ENCODE measurements around the gene PTPN3.

The PTPN3 gene

DNA sequence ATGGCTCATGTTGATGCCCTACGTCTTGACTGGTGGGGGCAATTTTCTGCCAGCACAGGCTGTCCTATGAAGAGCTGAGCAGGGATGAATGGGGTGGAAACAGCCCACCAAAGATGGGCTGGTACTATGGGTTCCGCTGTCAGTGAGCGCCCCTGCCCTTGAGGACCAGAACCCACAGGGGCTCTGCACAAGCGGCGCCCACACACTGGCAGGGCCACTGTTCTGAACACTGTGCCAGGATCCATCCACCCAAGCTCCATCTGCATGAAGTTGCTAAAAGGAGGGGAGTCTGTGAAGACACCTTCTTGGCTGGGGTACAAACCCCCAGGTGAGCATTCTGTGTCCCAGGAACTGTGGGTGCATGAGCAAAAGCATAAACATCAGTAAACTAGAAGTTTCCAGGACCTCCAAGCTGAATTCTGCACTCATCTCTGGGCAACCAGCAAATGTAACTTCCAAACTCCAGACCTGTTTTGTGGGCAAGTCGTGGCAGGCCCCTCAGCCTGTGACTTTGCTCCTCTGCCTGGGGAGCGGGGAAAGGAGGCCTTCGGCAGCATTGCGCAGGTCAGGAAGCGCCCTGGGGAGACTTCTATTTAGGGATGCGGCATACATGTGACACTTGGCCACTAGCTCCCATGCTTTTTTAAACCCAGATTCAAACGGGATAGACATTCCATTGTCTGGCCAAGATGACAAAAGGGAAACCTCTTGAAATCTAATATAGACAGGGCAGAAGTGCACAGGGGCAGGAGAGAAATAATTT is 48.9 kb downstream of the PTPN3 start:
- FAIRE-seq, result no peak
- TF ChIP-seq POLR2AphosphoS5 (IDR thresholded peaks at IDR 0.05; ENCODE audit: low read depth, low read length) (no peak), POLR2A (IDR thresholded peaks at IDR 0.05; ENCODE audit: low read depth, low read length) (no peak), TAF1 (IDR thresholded peaks at IDR 0.05; ENCODE audit: borderline replicate concordance, low read depth, low read length) (no peak)

DNA sequence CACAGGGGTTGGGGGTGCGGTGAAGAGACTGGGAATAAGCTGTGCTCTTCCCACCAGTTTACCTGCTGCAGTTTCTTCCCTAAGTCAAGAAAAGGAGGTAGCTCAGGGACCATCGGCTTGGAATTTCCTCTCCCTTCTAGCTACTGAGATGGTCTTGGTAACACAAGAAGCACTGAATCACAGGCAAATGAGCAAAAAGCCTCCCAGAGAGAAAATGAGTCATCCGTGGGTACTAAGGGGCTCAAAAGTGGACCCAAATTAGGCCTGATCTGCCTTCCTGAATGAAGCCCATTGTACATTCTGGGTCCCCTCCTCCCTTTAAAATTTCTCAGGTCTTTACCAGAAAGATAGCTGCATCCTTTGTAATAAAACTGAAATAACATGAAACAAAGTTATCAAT is 49.9 kb downstream of the PTPN3 start:
- peak; percentile 61 for FAIRE-seq

More for the DNA sequence above, 48.9 kb downstream of the PTPN3 start:
- no peak for DNase-seq (ENCODE audit: insufficient read length)

DNA sequence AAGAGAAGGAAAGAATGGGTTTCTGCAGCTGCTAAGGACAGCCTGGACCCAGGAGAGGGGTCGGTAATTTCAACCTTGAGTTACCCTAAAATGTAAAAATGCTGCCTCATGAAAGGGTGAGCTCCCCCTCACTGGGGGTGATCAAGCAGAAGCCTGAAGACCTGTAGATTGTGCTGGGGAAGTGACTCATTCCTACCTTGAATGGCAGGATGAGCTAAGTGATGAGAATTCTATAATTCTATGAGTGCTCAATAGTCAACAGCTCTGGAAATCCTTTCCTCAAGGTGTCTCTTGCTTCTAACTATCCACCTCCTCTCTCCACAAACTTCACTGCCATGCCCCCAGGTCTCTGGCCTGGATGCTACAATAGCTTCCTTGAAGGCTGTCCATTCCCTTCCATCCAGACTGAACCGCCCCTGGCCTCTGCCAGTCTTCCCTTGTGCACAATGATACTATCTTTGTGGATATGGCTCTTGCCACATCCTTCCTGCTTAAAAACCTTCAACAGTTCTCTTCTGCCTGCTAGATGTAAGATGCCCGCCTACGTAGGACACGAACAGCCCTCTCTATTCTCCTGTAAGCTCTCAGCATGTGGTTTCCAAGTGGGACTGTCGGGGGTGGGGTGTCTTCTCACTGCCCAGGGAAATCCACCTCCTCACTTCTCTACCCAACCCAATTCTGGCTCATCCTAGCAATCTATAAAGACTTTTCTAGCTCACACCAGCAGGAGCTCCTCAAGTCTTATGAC is 50.6 kb downstream of the PTPN3 start:
- DNase-seq (ENCODE audit: insufficient read length) (no peak), FAIRE-seq (no peak)
- no peak for TF ChIP-seq TAF1 (IDR thresholded peaks at IDR 0.05; ENCODE audit: borderline replicate concordance, low read depth, low read length)
- TF ChIP-seq POLR2AphosphoS5 (IDR thresholded peaks at IDR 0.05; ENCODE audit: low read depth, low read length), result no peak
- TF ChIP-seq POLR2A (IDR thresholded peaks at IDR 0.05; ENCODE audit: low read depth, low read length), result no peak

More for the DNA sequence above, 49.9 kb downstream of the PTPN3 start:
- no peak for DNase-seq (ENCODE audit: insufficient read length)
- TF ChIP-seq POLR2A (IDR thresholded peaks at IDR 0.05; ENCODE audit: low read depth, low read length), result no peak
- no peak for TF ChIP-seq TAF1 (IDR thresholded peaks at IDR 0.05; ENCODE audit: borderline replicate concordance, low read depth, low read length)
- no peak for TF ChIP-seq POLR2AphosphoS5 (IDR thresholded peaks at IDR 0.05; ENCODE audit: low read depth, low read length)

DNA sequence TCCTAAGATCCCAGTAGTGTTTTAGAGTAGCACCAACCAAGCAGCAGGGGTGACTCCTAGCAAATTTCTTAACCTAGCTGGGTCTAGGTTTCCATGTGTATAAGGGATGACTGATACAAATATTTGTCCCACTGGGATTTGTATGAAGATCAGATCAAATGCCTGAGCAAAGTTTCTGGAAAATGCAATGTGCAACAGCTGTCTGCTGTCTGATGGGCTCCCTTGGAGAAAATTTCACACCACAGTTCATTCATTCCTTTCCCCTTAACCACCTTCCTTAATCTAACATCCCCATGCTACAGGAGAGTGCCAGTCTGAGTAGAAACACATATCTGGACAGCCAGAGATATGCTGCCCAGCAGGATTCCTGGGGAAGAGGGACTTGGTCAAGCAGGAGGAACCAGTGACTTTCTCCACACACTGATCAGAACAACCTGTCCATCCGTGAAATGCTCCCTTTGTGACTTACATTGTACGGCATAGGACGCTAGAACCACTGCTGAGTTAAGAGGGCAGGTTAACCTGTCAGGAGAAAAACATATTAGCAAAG is 53.3 kb downstream of the PTPN3 start:
- DNase-seq (ENCODE audit: insufficient read length) (no peak), FAIRE-seq (no peak)
- TF ChIP-seq POLR2A (IDR thresholded peaks at IDR 0.05; ENCODE audit: low read depth, low read length), result no peak
- no peak for TF ChIP-seq TAF1 (IDR thresholded peaks at IDR 0.05; ENCODE audit: borderline replicate concordance, low read depth, low read length)
- TF ChIP-seq POLR2AphosphoS5 (IDR thresholded peaks at IDR 0.05; ENCODE audit: low read depth, low read length), result no peak

DNA sequence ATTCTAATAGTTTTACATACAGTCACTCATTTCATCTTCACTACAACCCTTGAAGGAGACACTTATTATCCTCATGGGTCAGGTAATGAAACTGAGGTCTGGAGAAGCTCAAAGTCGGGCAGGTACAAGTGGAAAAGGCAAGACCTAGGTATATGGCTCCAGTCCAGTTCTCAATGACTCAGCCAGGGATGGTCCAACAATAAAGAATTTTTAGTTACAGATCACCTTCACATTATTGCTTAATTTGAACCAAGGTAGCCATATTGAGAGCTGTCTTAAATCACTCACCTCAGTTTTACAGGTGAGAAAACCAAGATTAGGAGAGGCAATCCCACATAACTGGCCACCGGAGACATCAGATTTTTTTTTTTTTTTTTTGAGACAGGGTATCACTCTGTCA is 55.4 kb downstream of the PTPN3 start:
- FAIRE-seq, result no peak
- TF ChIP-seq POLR2A (IDR thresholded peaks at IDR 0.05; ENCODE audit: low read depth, low read length), result no peak
- no peak for TF ChIP-seq POLR2AphosphoS5 (IDR thresholded peaks at IDR 0.05; ENCODE audit: low read depth, low read length)
- TF ChIP-seq TAF1 (IDR thresholded peaks at IDR 0.05; ENCODE audit: borderline replicate concordance, low read depth, low read length), result no peak
- DNase-seq (ENCODE audit: insufficient read length), result no peak

DNA sequence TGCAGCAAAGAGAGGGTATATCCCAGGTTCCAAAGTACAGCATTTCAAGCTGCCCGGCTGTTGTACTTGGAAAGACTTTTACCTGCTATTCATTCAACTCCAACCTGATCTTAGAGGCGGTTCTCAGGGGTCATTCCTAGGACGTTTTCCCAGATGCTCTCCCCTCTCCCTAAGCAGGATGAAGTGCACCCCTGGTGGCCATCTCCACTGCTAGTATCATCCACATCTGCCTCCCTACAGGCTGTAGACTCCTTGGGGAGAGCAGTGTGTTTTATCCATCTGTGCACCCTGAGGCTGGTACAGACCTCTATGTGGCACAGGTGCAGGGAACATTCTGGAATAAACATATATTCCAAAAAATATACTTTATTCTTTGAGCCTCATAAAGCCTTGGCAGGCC is 56.8 kb downstream of the PTPN3 start:
- FAIRE-seq (no peak), DNase-seq (ENCODE audit: insufficient read length) (no peak)
- TF ChIP-seq POLR2AphosphoS5 (IDR thresholded peaks at IDR 0.05; ENCODE audit: low read depth, low read length), result no peak
- TF ChIP-seq POLR2A (IDR thresholded peaks at IDR 0.05; ENCODE audit: low read depth, low read length), result no peak
- TF ChIP-seq TAF1 (IDR thresholded peaks at IDR 0.05; ENCODE audit: borderline replicate concordance, low read depth, low read length), result no peak

DNA sequence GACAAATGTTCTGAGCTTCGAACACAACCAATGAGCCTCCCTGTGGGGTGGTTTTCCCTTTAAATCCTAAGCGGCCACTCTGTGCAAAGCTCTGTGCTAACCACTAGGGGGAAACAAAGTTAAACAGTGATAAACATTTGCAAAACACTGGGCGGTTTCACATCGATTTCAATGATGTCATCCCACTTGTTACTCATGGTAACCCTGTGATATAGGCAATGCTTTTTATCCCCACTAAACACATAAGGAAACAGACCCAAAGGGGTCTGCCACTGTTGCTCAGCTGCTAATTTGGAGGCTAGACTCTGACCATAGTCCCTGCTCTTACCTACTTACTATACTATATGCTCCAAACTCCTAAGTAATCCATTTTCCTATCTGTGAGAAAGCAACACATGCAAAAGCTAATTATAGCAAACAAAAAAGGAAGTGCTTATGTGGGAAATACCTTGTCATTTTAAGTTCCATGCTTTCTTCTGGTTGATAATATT is 57.3 kb downstream of the PTPN3 start:
- FAIRE-seq (peak; percentile 38), DNase-seq (ENCODE audit: insufficient read length) (no peak)
- no peak for TF ChIP-seq POLR2AphosphoS5 (IDR thresholded peaks at IDR 0.05; ENCODE audit: low read depth, low read length)
- TF ChIP-seq TAF1 (IDR thresholded peaks at IDR 0.05; ENCODE audit: borderline replicate concordance, low read depth, low read length), result no peak
- TF ChIP-seq POLR2A (IDR thresholded peaks at IDR 0.05; ENCODE audit: low read depth, low read length), result no peak

DNA sequence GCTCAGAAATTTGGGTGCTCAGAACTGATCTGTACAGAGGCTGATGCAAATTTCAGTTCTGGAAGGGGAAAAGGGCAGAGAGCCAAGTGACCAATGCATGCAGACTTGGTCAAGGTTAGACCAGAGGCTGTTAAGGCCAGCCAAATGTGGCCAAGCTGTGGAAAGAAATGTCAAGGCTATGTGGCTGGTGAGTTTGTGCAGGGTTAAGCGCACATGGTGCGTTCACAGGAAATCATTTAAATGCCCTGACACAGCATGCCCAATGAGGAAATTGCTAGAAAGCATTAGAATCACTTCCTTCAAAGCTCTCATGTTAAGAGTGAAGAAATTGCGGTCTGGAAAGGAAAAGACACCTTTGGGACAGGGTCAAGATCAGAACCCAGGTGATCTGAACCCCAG is 58.0 kb downstream of the PTPN3 start:
- no peak for DNase-seq (ENCODE audit: insufficient read length)
- TF ChIP-seq POLR2AphosphoS5 (IDR thresholded peaks at IDR 0.05; ENCODE audit: low read depth, low read length) (no peak), TAF1 (IDR thresholded peaks at IDR 0.05; ENCODE audit: borderline replicate concordance, low read depth, low read length) (no peak), POLR2A (IDR thresholded peaks at IDR 0.05; ENCODE audit: low read depth, low read length) (no peak)
- FAIRE-seq, result no peak

DNA sequence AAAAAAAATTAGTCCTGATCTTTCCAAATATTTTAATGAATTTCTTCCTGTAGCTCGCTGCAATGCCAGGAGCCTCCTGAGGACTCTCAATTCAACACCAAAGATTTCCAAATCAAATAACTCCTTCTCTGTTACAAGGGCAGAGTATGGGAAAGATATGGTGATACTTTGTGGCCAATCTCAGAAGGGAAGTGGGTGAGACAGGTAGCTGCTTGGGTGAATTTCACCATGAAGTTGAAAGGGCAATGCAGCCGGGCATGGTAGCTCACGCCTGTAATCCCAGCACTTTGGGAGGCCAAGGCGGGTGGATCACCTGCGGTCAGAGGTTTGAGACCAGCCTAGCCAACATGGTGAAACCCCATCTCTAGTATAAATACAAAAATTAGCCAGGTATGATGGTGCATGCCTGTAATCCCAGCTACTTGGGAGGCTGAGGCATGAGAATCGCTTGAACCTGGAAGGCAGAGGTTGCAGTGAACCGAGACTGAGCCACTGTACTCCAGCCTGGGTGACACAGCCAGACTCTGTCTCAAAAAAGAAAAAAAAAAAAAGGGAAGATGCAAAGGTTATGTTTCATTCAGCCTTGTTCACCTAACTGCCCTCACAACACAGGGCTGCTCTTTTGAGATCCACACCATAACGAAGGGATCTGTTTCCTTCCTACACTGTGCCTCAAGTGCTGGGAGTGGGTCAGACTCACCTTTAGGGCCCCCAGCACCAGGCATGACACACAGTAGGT is 58.6 kb downstream of the PTPN3 start:
- FAIRE-seq (no peak), DNase-seq (ENCODE audit: insufficient read length) (no peak)
- TF ChIP-seq TAF1 (IDR thresholded peaks at IDR 0.05; ENCODE audit: borderline replicate concordance, low read depth, low read length) (no peak), POLR2AphosphoS5 (IDR thresholded peaks at IDR 0.05; ENCODE audit: low read depth, low read length) (no peak), POLR2A (IDR thresholded peaks at IDR 0.05; ENCODE audit: low read depth, low read length) (no peak)

DNA sequence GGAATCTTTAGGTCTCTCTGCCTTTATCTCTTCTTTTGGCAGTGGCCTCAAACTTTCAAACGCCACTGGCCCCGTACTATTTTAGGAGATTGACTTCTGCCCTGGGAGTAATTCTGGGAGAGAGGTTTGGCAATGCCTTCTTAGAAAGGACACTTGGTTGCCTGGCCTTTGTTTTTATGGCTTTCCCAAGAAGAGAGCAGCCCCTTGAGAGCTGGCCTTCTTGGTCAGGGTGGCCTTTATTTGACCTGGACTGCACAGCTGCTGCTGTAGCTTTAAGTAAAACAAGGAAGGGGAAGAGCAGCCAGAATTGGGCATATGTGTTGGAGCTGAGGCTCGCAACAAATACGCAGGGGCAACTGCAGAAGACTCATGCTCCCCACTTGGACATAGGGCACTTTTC is 60.8 kb downstream of the PTPN3 start:
- FAIRE-seq, result no peak
- no peak for TF ChIP-seq TAF1 (IDR thresholded peaks at IDR 0.05; ENCODE audit: borderline replicate concordance, low read depth, low read length)
- no peak for TF ChIP-seq POLR2AphosphoS5 (IDR thresholded peaks at IDR 0.05; ENCODE audit: low read depth, low read length)
- TF ChIP-seq POLR2A (IDR thresholded peaks at IDR 0.05; ENCODE audit: low read depth, low read length), result no peak
- no peak for DNase-seq (ENCODE audit: insufficient read length)

DNA sequence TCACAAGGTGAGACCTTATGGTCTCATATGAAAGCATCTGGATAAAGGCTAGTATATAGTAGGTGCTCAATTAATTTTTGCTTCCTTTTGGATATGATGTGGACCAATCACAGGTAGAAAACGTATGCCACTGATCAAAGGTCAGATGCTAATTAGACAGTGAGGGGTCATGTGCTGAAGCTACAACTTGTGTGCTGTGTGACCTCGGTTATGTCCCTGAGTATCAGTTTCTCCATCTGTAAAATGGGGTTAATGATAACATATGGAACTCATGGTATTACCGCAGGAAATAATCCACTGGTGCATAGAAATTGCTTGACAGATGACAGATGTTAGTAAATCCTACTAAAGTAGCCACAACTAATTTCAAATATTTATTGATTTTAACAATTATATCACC is 62.0 kb downstream of the PTPN3 start:
- no peak for FAIRE-seq
- TF ChIP-seq POLR2AphosphoS5 (IDR thresholded peaks at IDR 0.05; ENCODE audit: low read depth, low read length) (no peak), TAF1 (IDR thresholded peaks at IDR 0.05; ENCODE audit: borderline replicate concordance, low read depth, low read length) (no peak), POLR2A (IDR thresholded peaks at IDR 0.05; ENCODE audit: low read depth, low read length) (no peak)
- DNase-seq (ENCODE audit: insufficient read length), result no peak

Measured in GM12892 (cell line).